ENCODE data around the gene CSNK1G3. TPM values are rescaled to one million over a fixed set of nuclear protein-coding genes. Genes with fewer than 3 reads are reported as not detected.

The CSNK1G3 gene
- total and polyA plus RNA-seq, 11 donors = 4.0 to 34.3 (median 25.2) TPM

DNA sequence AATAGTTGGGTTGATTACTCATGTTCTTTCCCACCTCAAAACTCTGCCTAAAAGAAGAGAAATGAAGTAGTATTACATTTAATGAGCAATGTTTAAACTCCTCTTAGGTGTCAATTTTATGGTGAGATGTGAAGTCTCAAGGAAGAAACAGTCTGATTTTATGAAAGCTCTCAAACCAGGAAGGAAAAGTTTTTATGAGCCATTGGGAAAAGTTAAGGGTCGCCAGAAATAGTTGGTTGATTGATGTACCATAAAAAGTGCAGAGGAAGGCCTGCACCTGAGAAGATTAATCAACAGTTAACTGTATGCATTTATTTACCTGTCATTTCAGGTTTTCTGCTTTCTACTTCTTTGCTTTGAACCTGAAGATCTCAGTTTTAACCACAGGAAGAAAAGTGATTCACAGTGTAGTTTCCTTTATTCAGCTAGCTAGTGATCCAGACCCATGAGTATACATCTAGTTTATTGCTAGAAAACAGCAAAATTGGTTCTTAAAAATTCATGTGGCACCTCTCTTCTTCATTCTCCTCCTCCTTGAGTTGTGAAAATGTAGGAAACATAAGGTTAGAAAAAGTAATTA lies 133.1 kb downstream of the CSNK1G3 start:
- no peaks in the 10 kb centered on the region for H3K36me3 ChIP-seq
- WGBS, 4 donors = 65 to 85% (median 74%) methylated on average over 1 of the region's 1 CpG
- no peaks in the 10 kb centered on the region for H3K4me1 ChIP-seq
- TF ChIP-seq POLR2A (IDR thresholded peaks at IDR 0.05) = no peak
- TF ChIP-seq, protein P1, sequence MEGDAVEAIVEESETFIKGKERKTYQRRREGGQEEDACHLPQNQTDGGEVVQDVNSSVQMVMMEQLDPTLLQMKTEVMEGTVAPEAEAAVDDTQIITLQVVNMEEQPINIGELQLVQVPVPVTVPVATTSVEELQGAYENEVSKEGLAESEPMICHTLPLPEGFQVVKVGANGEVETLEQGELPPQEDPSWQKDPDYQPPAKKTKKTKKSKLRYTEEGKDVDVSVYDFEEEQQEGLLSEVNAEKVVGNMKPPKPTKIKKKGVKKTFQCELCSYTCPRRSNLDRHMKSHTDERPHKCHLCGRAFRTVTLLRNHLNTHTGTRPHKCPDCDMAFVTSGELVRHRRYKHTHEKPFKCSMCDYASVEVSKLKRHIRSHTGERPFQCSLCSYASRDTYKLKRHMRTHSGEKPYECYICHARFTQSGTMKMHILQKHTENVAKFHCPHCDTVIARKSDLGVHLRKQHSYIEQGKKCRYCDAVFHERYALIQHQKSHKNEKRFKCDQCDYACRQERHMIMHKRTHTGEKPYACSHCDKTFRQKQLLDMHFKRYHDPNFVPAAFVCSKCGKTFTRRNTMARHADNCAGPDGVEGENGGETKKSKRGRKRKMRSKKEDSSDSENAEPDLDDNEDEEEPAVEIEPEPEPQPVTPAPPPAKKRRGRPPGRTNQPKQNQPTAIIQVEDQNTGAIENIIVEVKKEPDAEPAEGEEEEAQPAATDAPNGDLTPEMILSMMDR (IDR thresholded peaks at IDR 0.05) = no peak
- no peaks in the 10 kb centered on the region for H3K27me3 ChIP-seq
- H3K27ac ChIP-seq = no peak overlapping the region
- H3K4me3 ChIP-seq = no peak overlapping the region
- no peak for ATAC-seq
- DNase-seq = no peak
- peaks cover 0 to 12% (median 0%) of the 10 kb centered on the region in 12 donors for H3K9me3 ChIP-seq
- intact Hi-C loops (cut with DNase I) = no loop called here

- H3K4me1 ChIP-seq = no peaks in the 10 kb centered on the region
- ATAC-seq = no peak
These were observed 135.1 kb downstream of the CSNK1G3 start for GRCh38 chr5:123647066-123647465.

DNA sequence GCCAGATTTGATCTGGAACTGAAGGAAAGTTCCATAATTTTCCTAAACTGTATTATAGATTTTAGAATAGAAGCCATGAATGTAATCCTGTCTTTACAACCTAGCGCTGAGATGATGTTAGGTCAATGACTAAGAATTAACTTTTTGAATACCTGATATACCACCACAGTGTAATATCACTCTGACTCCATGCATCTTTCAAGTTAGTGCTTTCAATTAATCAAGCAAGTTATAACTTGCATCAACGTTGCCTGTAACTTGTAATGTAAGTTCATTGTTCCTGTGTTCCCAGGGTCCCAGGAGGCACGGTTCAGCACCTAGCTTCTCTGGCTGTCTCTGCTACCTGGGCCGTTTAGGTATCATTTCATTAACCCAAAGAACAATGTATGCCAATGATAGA lies 139.3 kb downstream of the CSNK1G3 start:
- H3K4me3 ChIP-seq = no peak overlapping the region
- no peak for TF ChIP-seq POLR2A (IDR thresholded peaks at IDR 0.05)
- TF ChIP-seq, protein P1 (IDR thresholded peaks at IDR 0.05) = no peak
- H3K4me1 ChIP-seq = no peaks in the 10 kb centered on the region
- H3K9me3 ChIP-seq = peaks cover 0 to 14% (median 0%) of the 10 kb centered on the region in 12 donors
- intact Hi-C loops (cut with DNase I) = no loop called here
- DNase-seq (no peak), ATAC-seq (no peak)
- no peaks in the 10 kb centered on the region for H3K36me3 ChIP-seq
- H3K27ac ChIP-seq = no peak overlapping the region
- 81 to 92% (median 85%) methylated on average over 4 of the region's 4 CpGs for WGBS, 4 donors
- no peaks in the 10 kb centered on the region for H3K27me3 ChIP-seq

More at GRCh38 chr5:123647066-123647465, 135.1 kb downstream of the CSNK1G3 start:
- Histone ChIP-seq H3K27ac (no peak overlapping the region), H3K9me3 (peaks cover 0 to 14% (median 0%) of the 10 kb centered on the region in 12 donors), H3K36me3 (no peaks in the 10 kb centered on the region), H3K4me3 (no peak overlapping the region), H3K27me3 (no peaks in the 10 kb centered on the region)
- intact Hi-C loops (cut with DNase I) = no loop called here
- no peak for TF ChIP-seq POLR2A (IDR thresholded peaks at IDR 0.05)
- TF ChIP-seq, protein P1 (IDR thresholded peaks at IDR 0.05) = no peak
- DNase-seq = no peak
- WGBS, 4 donors = 83 to 100% (median 92%) methylated on average over 1 of the region's 1 CpG

GRCh38 chr5:123659011-123659410 lies 147.0 kb downstream of the CSNK1G3 start:
- Histone ChIP-seq H3K4me3 (no peak overlapping the region), H3K9me3 (peaks cover 0 to 9% (median 0%) of the 10 kb centered on the region in 12 donors), H3K27ac (no peak overlapping the region), H3K4me1 (no peaks in the 10 kb centered on the region), H3K27me3 (no peaks in the 10 kb centered on the region), H3K36me3 (no peaks in the 10 kb centered on the region)
- no peak for TF ChIP-seq POLR2A (IDR thresholded peaks at IDR 0.05)
- ATAC-seq = no peak
- intact Hi-C loops (cut with DNase I) = no loop called here
- DNase-seq = no peak
- 79 to 95% (median 90%) methylated on average over 2 of the region's 2 CpGs for WGBS, 4 donors

GRCh38 chr5:123659495-123659894 lies 147.5 kb downstream of the CSNK1G3 start:
- ATAC-seq (no peak), DNase-seq (no peak)
- Histone ChIP-seq H3K27ac (no peak overlapping the region), H3K4me3 (no peak overlapping the region), H3K9me3 (peaks cover 0 to 14% (median 2%) of the 10 kb centered on the region in 12 donors), H3K36me3 (no peaks in the 10 kb centered on the region), H3K4me1 (no peaks in the 10 kb centered on the region), H3K27me3 (no peaks in the 10 kb centered on the region)
- TF ChIP-seq POLR2A (IDR thresholded peaks at IDR 0.05) = no peak
- TF ChIP-seq, protein P1 (IDR thresholded peaks at IDR 0.05) = no peak
- intact Hi-C loops (cut with DNase I) = no loop called here
- 59 to 83% (median 75%) methylated on average over 2 of the region's 2 CpGs for whole genome bisulfite sequencing, 4 donors
